Natural killer cell (primary cell): Measurements from ENCODE around the gene VPS13D. TPM values are rescaled to one million over a fixed set of nuclear protein-coding genes. Genes with fewer than 3 reads are reported as not detected.

Experiments
- ATAC-seq, 3 donors: fragments of 150-1000 bp in 2 of 3; fragments of 200-7000 bp in 1 of 3; cut with Tn5 transposase; 1 replicate in 1 of 3; 2 replicates in 2 of 3; pipeline ENCODE4 v1.10.0; 2021; ENCODE audit warnings: mild to moderate bottlenecking in 2 of 3, moderate library complexity in 2 of 3
- DNase-seq, 2 donors: peaks; one replicate each; pipeline versions ENCODE4 v3.0.0 to v3.0.0-alpha.2; 2013 to 2021; ENCODE audit warnings: mixed read lengths in 1 of 2
- H3K27ac ChIP-seq: one replicate; pipeline ENCODE4 v1.5.1; 2013; ENCODE audit warnings: mild to moderate bottlenecking, low read length
- H3K27me3 ChIP-seq: one replicate; pipeline ENCODE4 v1.6.1; 2013; ENCODE audit warnings: low read length; ENCODE audit not compliant: control insufficient read depth, insufficient read depth
- H3K36me3 ChIP-seq: one replicate; pipeline ENCODE4 v1.6.1; 2013; ENCODE audit warnings: low read length; ENCODE audit not compliant: control insufficient read depth, insufficient read depth
- H3K4me1 ChIP-seq: one replicate; pipeline ENCODE4 v1.6.1; 2013; ENCODE audit warnings: low read length; ENCODE audit not compliant: control insufficient read depth, insufficient read depth
- H3K4me3 ChIP-seq: one replicate; pipeline ENCODE4 v1.5.1; 2013; ENCODE audit warnings: low read length
- H3K9me3 ChIP-seq: one replicate; pipeline ENCODE4 v1.6.1; 2013; ENCODE audit warnings: low read length; ENCODE audit not compliant: control insufficient read depth, insufficient read depth
- H3K27ac Mint-ChIP-seq, 2 donors: one replicate each; pipeline ENCODE4 v1.8.0; 2022; ENCODE audit warnings: mild to moderate bottlenecking in 2 of 2, mixed read lengths in 2 of 2, moderate library complexity in 1 of 2
- H3K27me3 Mint-ChIP-seq, 2 donors: one replicate each; pipeline ENCODE4 v1.8.0; 2022; ENCODE audit warnings: low read depth in 2 of 2, mixed read lengths in 2 of 2
- H3K36me3 Mint-ChIP-seq: one replicate; pipeline ENCODE4 v1.8.0; 2022; ENCODE audit warnings: mixed read lengths
- H3K4me1 Mint-ChIP-seq, 2 donors: one replicate each; pipeline ENCODE4 v1.8.0; 2022; ENCODE audit warnings: mixed read lengths in 2 of 2
- H3K4me3 Mint-ChIP-seq: one replicate; pipeline ENCODE4 v1.8.0; 2022; ENCODE audit warnings: mild to moderate bottlenecking, moderate library complexity, mixed read lengths
- H3K9me3 Mint-ChIP-seq, 2 donors: one replicate each; pipeline ENCODE4 v1.8.0; 2022; ENCODE audit warnings: mixed read lengths in 2 of 2
- CTCF ChIP-seq: fragments of 200-600 bp; IDR thresholded peaks from one replicate; pipeline ENCODE4 v1.8.0; 2022; ENCODE audit warnings: antibody characterized with exemption
- WGBS: methylation state at CpG from one replicate; pipeline ENCODE4 v1.1.7; 2013; ENCODE audit warnings: missing lambda C conversion rate; ENCODE audit not compliant: insufficient coverage; 5-methylcytosine and 5-hydroxymethylcytosine counted together
- intact Hi-C: fragments of 100-400 bp; cut with micrococcal nuclease; formaldehyde crosslinking; loops from one replicate; pipeline ENCODE4 v1.14.2; 2022
- total RNA-seq, 4 donors: library from RNA; stranded (reverse); fragments of 120-200 nt in 1 of 4; gene quantifications; one replicate each; pipeline versions ENCODE4 v1.2.3 to v1.2.4, GENCODE V29; 2013 to 2022

Gene VPS13D
- total RNA-seq, 3 donors from 2014 or later (not counting 1 experiment from before 2014, with no cell fraction given), result 66.3 to 94.0 (median 81.7) TPM

- H3K4me3 Mint-ChIP-seq, result no peak overlapping the region
- no peak overlapping the region for H3K4me3 ChIP-seq
- WGBS, result 95% methylated on average over 5 of the region's 7 CpGs
Observed at GRCh38 chr1:12181568-12181967, 48.3 kb upstream of the VPS13D start.

GRCh38 chr1:12182410-12182984 lies 47.3 kb upstream of the VPS13D start:
- no peak for DNase-seq
- no peaks in the 10 kb centered on the region for H3K9me3 Mint-ChIP-seq
- Histone ChIP-seq H3K4me3 (no peak overlapping the region), H3K27me3 (no peaks in the 10 kb centered on the region), H3K27ac (no peak overlapping the region), H3K4me1 (peaks cover 95% of the 10 kb centered on the region), H3K36me3 (peaks cover 32% of the 10 kb centered on the region), H3K9me3 (no peaks in the 10 kb centered on the region)
- H3K27ac Mint-ChIP-seq, result peak overlapping the region; percentile 99
- H3K27me3 Mint-ChIP-seq, result no peaks in the 10 kb centered on the region
- peak overlapping the region; percentile 47 for H3K4me3 Mint-ChIP-seq
- H3K4me1 Mint-ChIP-seq, result peaks cover 68 to 97% of the 10 kb centered on the region in 2 donors
- no peak for ATAC-seq
- no peak for TF ChIP-seq CTCF
- intact Hi-C loops, result no loop called here
- no peaks in the 10 kb centered on the region for H3K36me3 Mint-ChIP-seq
- WGBS, result 94% methylated on average over 4 of the region's 4 CpGs

More at GRCh38 chr1:12181568-12181967, 48.3 kb upstream of the VPS13D start:
- peaks cover 29% of the 10 kb centered on the region for H3K36me3 ChIP-seq
- intact Hi-C loops, result no loop called here
- DNase-seq (no peak), ATAC-seq (no peak)
- Mint-ChIP-seq H3K27ac (peak overlapping the region; percentile 99), H3K27me3 (no peaks in the 10 kb centered on the region), H3K9me3 (no peaks in the 10 kb centered on the region), H3K36me3 (no peaks in the 10 kb centered on the region), H3K4me1 (peaks cover 69 to 98% of the 10 kb centered on the region in 2 donors)
- no peaks in the 10 kb centered on the region for H3K9me3 ChIP-seq
- H3K4me1 ChIP-seq, result peaks cover 96% of the 10 kb centered on the region
- no peak for TF ChIP-seq CTCF
- H3K27me3 ChIP-seq, result no peaks in the 10 kb centered on the region
- peak overlapping the region; percentile 37 for H3K27ac ChIP-seq

GRCh38 chr1:12183095-12183794 lies 46.6 kb upstream of the VPS13D start:
- Histone ChIP-seq H3K36me3 (peaks cover 38% of the 10 kb centered on the region), H3K9me3 (no peaks in the 10 kb centered on the region), H3K27ac (no peak overlapping the region), H3K27me3 (no peaks in the 10 kb centered on the region), H3K4me3 (no peak overlapping the region), H3K4me1 (peaks cover 95% of the 10 kb centered on the region)
- no peaks in the 10 kb centered on the region for H3K27me3 Mint-ChIP-seq
- no peak for TF ChIP-seq CTCF
- 92% methylated on average over 7 of the region's 7 CpGs for WGBS
- peaks cover 68 to 97% of the 10 kb centered on the region in 2 donors for H3K4me1 Mint-ChIP-seq
- DNase-seq (no peak), ATAC-seq (no peak)
- intact Hi-C loops, result no loop called here
- H3K36me3 Mint-ChIP-seq, result no peaks in the 10 kb centered on the region
- no peaks in the 10 kb centered on the region for H3K9me3 Mint-ChIP-seq
- peak overlapping the region; percentile 99 for H3K27ac Mint-ChIP-seq
- no peak overlapping the region for H3K4me3 Mint-ChIP-seq
